HCT116 (cell line): ENCODE measurements around the gene ZSCAN30. TPM values are rescaled to one million over a fixed set of nuclear protein-coding genes. Genes with fewer than 3 reads are reported as not detected.

Experiments used
- ATAC-seq: fragments of 200-7000 bp; cut with Tn5 transposase; 2 replicates; pipeline ENCODE4 v1.9.1; 2020; ENCODE audit warnings: mild to moderate bottlenecking, moderate library complexity
- BruUV-seq: library from RNA; stranded (reverse); fragments of 400-500 nt; replicated peaks from 2 replicates; lab custom pipeline; 2021; lab: Mats Ljungman, UMichigan
- CTCF ChIA-PET: fragments of 300-600 bp; sonication (Branson Sonifier 250); formaldehyde crosslinking; loops from one replicate; lab custom pipeline; 2021; ENCODE audit warnings: antibody characterized with exemption; lab: Charles Lee
- POLR2A ChIA-PET: fragments of 300-600, 350-600 bp; sonication (Branson Sonifier 250); formaldehyde crosslinking; loops from one replicate; lab custom pipeline; 2021; ENCODE audit warnings: antibody characterized with exemption; lab: Charles Lee
- RAD21 ChIA-PET, 2 experiments: fragments of 300-600 bp; sonication (Branson Sonifier 250); formaldehyde crosslinking; loops; one replicate each; lab custom pipeline; 2023; ENCODE audit warnings: low total read pairs in 2 of 2; ENCODE audit not compliant: uncharacterized antibody in 2 of 2, unreplicated experiment in 2 of 2, low non-redundant PET in 1 of 2; lab: Charles Lee
- DNase-seq: peaks from one replicate; pipeline ENCODE4 v3.0.0-alpha.2; 2010; ENCODE audit warnings: low read depth, low spot score
- H2AFZ ChIP-seq: fragments of 200-600 bp; shearing (Covaris generic), sonication (generic); 2 replicates; pipeline ENCODE4 v1.6.1; 2017; ENCODE audit warnings: low read depth, mixed run types, mixed read lengths, antibody characterized with exemption, low read length; ENCODE audit not compliant: poor library complexity, severe bottlenecking
- H3K27ac ChIP-seq: 2 replicates; pipeline ENCODE4 v1.5.1; 2012; ENCODE audit warnings: low read depth, low read length
- H3K27me3 ChIP-seq: fragments of 200-600 bp; sonication (generic); 2 replicates; pipeline ENCODE4 v1.6.1; 2016; ENCODE audit warnings: mixed run types, low read length, mixed read lengths; ENCODE audit not compliant: insufficient read depth
- H3K36me3 ChIP-seq, 2 experiments: fragments of 200-500 bp in 1 of 2; fragments of 200-600 bp in 1 of 2; sonication (Bioruptor generic) in 1 of 2; sonication (generic) in 1 of 2; 2 replicates each; pipeline versions ENCODE4 v1.5.1 to v1.6.1; 2014 to 2016; ENCODE audit warnings: low read length in 2 of 2, inconsistent platforms in 1 of 2, mixed read lengths in 1 of 2, mixed run types in 1 of 2; ENCODE audit not compliant: insufficient read depth in 2 of 2, control insufficient read depth in 1 of 2
- H3K4me1 ChIP-seq, 2 experiments: fragments of 200-600 bp in 1 of 2; sonication (generic) in 1 of 2; 2 replicates each; pipeline versions ENCODE4 v1.5.1 to v1.6.1; 2012 to 2017; ENCODE audit warnings: low read length in 2 of 2, inconsistent platforms in 1 of 2, mild to moderate bottlenecking in 1 of 2, mixed read lengths in 1 of 2, mixed run types in 1 of 2, moderate library complexity in 1 of 2; ENCODE audit not compliant: insufficient read depth in 2 of 2, control insufficient read depth in 1 of 2
- H3K4me2 ChIP-seq: fragments of 200-600 bp; sonication (generic); 2 replicates; pipeline ENCODE4 v1.6.1; 2017; ENCODE audit warnings: mixed run types, low read length, mixed read lengths
- H3K4me3 ChIP-seq, 2 experiments: fragments of 200-600 bp in 1 of 2; sonication (generic) in 1 of 2; replicated peaks in 1 of 2; 2 replicates each; pipeline ENCODE4 v1.5.1; 2011 to 2016; ENCODE audit warnings: low read length in 2 of 2, control low read depth in 1 of 2, low read depth in 1 of 2, mild to moderate bottlenecking in 1 of 2, mixed read lengths in 1 of 2, mixed run types in 1 of 2
- H3K79me2 ChIP-seq: fragments of 200-600 bp; sonication (generic); 2 replicates; pipeline ENCODE4 v1.6.1; 2017; ENCODE audit warnings: mild to moderate bottlenecking, mixed run types, low read length, moderate library complexity, mixed read lengths; ENCODE audit not compliant: insufficient read depth
- H3K9ac ChIP-seq: fragments of 200-600 bp; sonication (generic); 2 replicates; pipeline ENCODE4 v1.6.1; 2016; ENCODE audit warnings: low read length, mixed read lengths
- H3K9me2 ChIP-seq: fragments of 200-600 bp; sonication (generic), shearing (Covaris generic); 2 replicates; pipeline ENCODE4 v1.6.1; 2017; ENCODE audit warnings: mixed run types, mild to moderate bottlenecking, moderate library complexity; ENCODE audit not compliant: insufficient read depth
- H3K9me3 ChIP-seq, 2 experiments: fragments of 200-500 bp in 1 of 2; fragments of 200-600 bp in 1 of 2; sonication (Bioruptor generic) in 1 of 2; sonication (generic) in 1 of 2; 2 replicates each; pipeline ENCODE4 v1.6.1; 2014 to 2017; ENCODE audit warnings: low read length in 2 of 2, mixed read lengths in 2 of 2, inconsistent platforms in 1 of 2, low read depth in 1 of 2, mild to moderate bottlenecking in 1 of 2, mixed run types in 1 of 2, moderate library complexity in 1 of 2; ENCODE audit not compliant: control insufficient read depth in 1 of 2, insufficient read depth in 1 of 2
- H4K20me1 ChIP-seq: fragments of 200-600 bp; sonication (generic), shearing (Covaris generic); 2 replicates; pipeline ENCODE4 v1.6.1; 2017; ENCODE audit warnings: mixed run types, mild to moderate bottlenecking, moderate library complexity; ENCODE audit not compliant: insufficient read depth
- EGR1 ChIP-seq: IDR thresholded peaks from 2 replicates; pipeline ENCODE4 v1.6.1; 2012; ENCODE audit warnings: low read depth
- EZH2 ChIP-seq: fragments of 200-600 bp; sonication (generic); IDR thresholded peaks from 2 replicates; pipeline ENCODE4 v1.6.1; 2017; ENCODE audit warnings: antibody characterized with exemption, mixed run types
- EZH2phosphoT487 ChIP-seq: fragments of 200-600 bp; IDR thresholded peaks from 2 replicates; pipeline ENCODE4 v1.6.1; 2018; ENCODE audit warnings: antibody characterized with exemption, borderline replicate concordance
- POLR2A ChIP-seq: IDR thresholded peaks from 2 replicates; pipeline ENCODE4 v1.7.0; 2011; ENCODE audit warnings: borderline replicate concordance; ENCODE audit not compliant: insufficient read depth, insufficient read length; ENCODE audit errors: extremely low read depth
- RAD21 ChIP-seq: IDR thresholded peaks from 2 replicates; pipeline ENCODE4 v1.6.1; 2012; ENCODE audit warnings: low read depth, mild to moderate bottlenecking
- SIN3A ChIP-seq: IDR thresholded peaks from 2 replicates; pipeline ENCODE4 v1.6.1; 2012; ENCODE audit warnings: low read depth
- SP1 ChIP-seq: IDR thresholded peaks from 2 replicates; pipeline ENCODE4 v1.6.1; 2012; ENCODE audit warnings: low read depth
- SRF ChIP-seq: IDR thresholded peaks from 2 replicates; pipeline ENCODE4 v1.6.1; 2012; ENCODE audit warnings: low read depth
- TCF7L2 ChIP-seq: IDR thresholded peaks from 2 replicates; pipeline ENCODE4 v1.7.0; 2011; ENCODE audit warnings: borderline replicate concordance, inconsistent platforms; ENCODE audit not compliant: insufficient read depth, insufficient read length; ENCODE audit errors: extremely low read depth
- YY1 ChIP-seq: IDR thresholded peaks from 2 replicates; pipeline ENCODE4 v1.6.1; 2011; ENCODE audit warnings: low read length, low read depth, moderate library complexity, mild to moderate bottlenecking; ENCODE audit not compliant: insufficient replicate concordance; ENCODE audit errors: extremely low read depth
- ZNF274 ChIP-seq: fragments of 200-500 bp; sonication (Bioruptor generic); IDR thresholded peaks from 2 replicates; pipeline ENCODE4 v1.6.1; 2014; ENCODE audit warnings: mild to moderate bottlenecking, low read depth, low read length, inconsistent platforms
- intact Hi-C: fragments of 100-400 bp; cut with micrococcal nuclease; formaldehyde crosslinking; loops from 2 replicates; pipeline ENCODE4 v1.10.0; 2022
- total RNA-seq: library from RNA; stranded (reverse); gene quantifications from one replicate; pipeline ENCODE4 v1.2.1, GENCODE V29; 2021; ENCODE audit not compliant: unreplicated experiment
- TF ChIP-seq, protein P1 (sequence below): IDR thresholded peaks from 2 replicates; pipeline ENCODE4 v1.6.1; 2012; ENCODE audit warnings: low read depth
- TF ChIP-seq, protein P2 (sequence below): IDR thresholded peaks from 2 replicates; pipeline ENCODE4 v1.6.1; 2011; ENCODE audit warnings: mild to moderate bottlenecking, low read length, moderate library complexity; ENCODE audit not compliant: insufficient replicate concordance; ENCODE audit errors: extremely low read depth
- TF ChIP-seq, protein P3 (sequence below): IDR thresholded peaks from 2 replicates; pipeline ENCODE4 v1.6.1; 2012

Gene ZSCAN30
- total RNA-seq, 1 experiment from 2014 or later, result 11.5 TPM

DNA sequence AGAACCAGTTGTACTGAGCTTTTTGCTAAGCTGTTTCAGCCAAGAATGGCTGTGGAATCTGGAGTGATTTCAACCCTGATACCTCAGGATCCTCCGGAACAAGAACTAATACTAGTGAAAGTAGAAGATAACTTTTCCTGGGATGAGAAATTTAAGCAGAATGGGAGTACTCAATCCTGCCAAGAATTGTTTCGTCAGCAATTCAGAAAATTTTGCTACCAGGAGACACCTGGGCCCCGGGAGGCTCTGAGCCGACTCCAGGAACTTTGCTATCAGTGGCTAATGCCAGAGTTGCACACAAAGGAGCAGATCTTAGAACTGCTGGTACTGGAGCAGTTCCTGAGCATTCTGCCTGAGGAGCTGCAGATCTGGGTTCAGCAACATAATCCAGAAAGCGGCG lies 47.6 kb downstream of the ZSCAN30 start:
- POLR2A ChIA-PET, result no interaction called here
- ATAC-seq (no peak), DNase-seq (no peak)
- Histone ChIP-seq H3K27me3 (no peaks in the 10 kb centered on the region), H3K79me2 (peaks cover 18% of the 10 kb centered on the region), H3K4me3 (no peak overlapping the region; a peak in 1 of 4 replicates), H4K20me1 (no peaks in the 10 kb centered on the region), H3K27ac (no peak overlapping the region), H3K9ac (no peak overlapping the region), H3K4me2 (peak overlapping the region; percentile 74), H3K36me3 (peaks cover 43 to 52% of the 10 kb centered on the region in 2 experiments), H3K9me2 (no peaks in the 10 kb centered on the region), H2AFZ (no peak overlapping the region), H3K9me3 (peaks cover 0 to 14% of the 10 kb centered on the region in 2 experiments; a peak in 2 of 4 replicates), H3K4me1 (peaks cover 4 to 10% of the 10 kb centered on the region in 2 experiments; a peak in 3 of 4 replicates)
- CTCF ChIA-PET, result no interaction called here
- no TSS peak for BruUV-seq
- intact Hi-C loops, result no loop called here
- TF ChIP-seq SIN3A (no peak), EZH2 (no peak), POLR2A (no peak), YY1 (no peak), RAD21 (no peak), SP1 (no peak), SRF (no peak), EZH2phosphoT487 (no peak), EGR1 (no peak), TCF7L2 (no peak), ZNF274 (no peak)
- TF ChIP-seq, protein P1, sequence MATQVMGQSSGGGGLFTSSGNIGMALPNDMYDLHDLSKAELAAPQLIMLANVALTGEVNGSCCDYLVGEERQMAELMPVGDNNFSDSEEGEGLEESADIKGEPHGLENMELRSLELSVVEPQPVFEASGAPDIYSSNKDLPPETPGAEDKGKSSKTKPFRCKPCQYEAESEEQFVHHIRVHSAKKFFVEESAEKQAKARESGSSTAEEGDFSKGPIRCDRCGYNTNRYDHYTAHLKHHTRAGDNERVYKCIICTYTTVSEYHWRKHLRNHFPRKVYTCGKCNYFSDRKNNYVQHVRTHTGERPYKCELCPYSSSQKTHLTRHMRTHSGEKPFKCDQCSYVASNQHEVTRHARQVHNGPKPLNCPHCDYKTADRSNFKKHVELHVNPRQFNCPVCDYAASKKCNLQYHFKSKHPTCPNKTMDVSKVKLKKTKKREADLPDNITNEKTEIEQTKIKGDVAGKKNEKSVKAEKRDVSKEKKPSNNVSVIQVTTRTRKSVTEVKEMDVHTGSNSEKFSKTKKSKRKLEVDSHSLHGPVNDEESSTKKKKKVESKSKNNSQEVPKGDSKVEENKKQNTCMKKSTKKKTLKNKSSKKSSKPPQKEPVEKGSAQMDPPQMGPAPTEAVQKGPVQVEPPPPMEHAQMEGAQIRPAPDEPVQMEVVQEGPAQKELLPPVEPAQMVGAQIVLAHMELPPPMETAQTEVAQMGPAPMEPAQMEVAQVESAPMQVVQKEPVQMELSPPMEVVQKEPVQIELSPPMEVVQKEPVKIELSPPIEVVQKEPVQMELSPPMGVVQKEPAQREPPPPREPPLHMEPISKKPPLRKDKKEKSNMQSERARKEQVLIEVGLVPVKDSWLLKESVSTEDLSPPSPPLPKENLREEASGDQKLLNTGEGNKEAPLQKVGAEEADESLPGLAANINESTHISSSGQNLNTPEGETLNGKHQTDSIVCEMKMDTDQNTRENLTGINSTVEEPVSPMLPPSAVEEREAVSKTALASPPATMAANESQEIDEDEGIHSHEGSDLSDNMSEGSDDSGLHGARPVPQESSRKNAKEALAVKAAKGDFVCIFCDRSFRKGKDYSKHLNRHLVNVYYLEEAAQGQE, result no peak
- TF ChIP-seq, protein P2, sequence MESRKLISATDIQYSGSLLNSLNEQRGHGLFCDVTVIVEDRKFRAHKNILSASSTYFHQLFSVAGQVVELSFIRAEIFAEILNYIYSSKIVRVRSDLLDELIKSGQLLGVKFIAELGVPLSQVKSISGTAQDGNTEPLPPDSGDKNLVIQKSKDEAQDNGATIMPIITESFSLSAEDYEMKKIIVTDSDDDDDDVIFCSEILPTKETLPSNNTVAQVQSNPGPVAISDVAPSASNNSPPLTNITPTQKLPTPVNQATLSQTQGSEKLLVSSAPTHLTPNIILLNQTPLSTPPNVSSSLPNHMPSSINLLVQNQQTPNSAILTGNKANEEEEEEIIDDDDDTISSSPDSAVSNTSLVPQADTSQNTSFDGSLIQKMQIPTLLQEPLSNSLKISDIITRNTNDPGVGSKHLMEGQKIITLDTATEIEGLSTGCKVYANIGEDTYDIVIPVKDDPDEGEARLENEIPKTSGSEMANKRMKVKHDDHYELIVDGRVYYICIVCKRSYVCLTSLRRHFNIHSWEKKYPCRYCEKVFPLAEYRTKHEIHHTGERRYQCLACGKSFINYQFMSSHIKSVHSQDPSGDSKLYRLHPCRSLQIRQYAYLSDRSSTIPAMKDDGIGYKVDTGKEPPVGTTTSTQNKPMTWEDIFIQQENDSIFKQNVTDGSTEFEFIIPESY, result no peak
- TF ChIP-seq, protein P3, sequence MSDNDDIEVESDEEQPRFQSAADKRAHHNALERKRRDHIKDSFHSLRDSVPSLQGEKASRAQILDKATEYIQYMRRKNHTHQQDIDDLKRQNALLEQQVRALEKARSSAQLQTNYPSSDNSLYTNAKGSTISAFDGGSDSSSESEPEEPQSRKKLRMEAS, result no peak
- RAD21 ChIA-PET, result no interaction called here
